Naive thymus-derived CD4-positive, alpha-beta T cell (primary cell): Measurements from ENCODE around the gene AXIN1. TPM values are rescaled to one million over a fixed set of nuclear protein-coding genes. Genes with fewer than 3 reads are reported as not detected.

Experiments
- ATAC-seq: fragments of 150-1000 bp; cut with Tn5 transposase; 2 replicates; pipeline ENCODE4 v1.10.0; 2021; ENCODE audit warnings: mild to moderate bottlenecking, moderate library complexity
- CTCF ChIA-PET: fragments of 350-600 bp; sonication (Branson Sonifier 250); formaldehyde crosslinking; loops from one replicate; lab custom pipeline; 2021; ENCODE audit warnings: antibody characterized with exemption; lab: Charles Lee
- POLR2A ChIA-PET: fragments of 350-600 bp; sonication (Branson Sonifier 250); formaldehyde crosslinking; loops from one replicate; lab custom pipeline; 2021; ENCODE audit warnings: antibody characterized with exemption, inconsistent platforms; lab: Charles Lee
- DNase-seq, 9 donors: peaks; one replicate each; pipeline versions ENCODE4 v3.0.0 to v3.0.0-alpha.2; 2020 to 2022; ENCODE audit warnings: mixed read lengths in 1 of 9
- H3K27ac ChIP-seq: one replicate; pipeline ENCODE4 v1.7.0; 2013; ENCODE audit warnings: mild to moderate bottlenecking, low read depth, low read length, moderate library complexity
- H3K27me3 ChIP-seq, 2 donors: one replicate each; pipeline ENCODE4 v1.7.0; 2013; ENCODE audit warnings: low read length in 2 of 2, mild to moderate bottlenecking in 2 of 2, moderate library complexity in 2 of 2; ENCODE audit not compliant: control insufficient read depth in 2 of 2, insufficient read depth in 2 of 2
- H3K36me3 ChIP-seq, 3 experiments: 1 replicate in 2 of 3; 2 replicates in 1 of 3; pipeline ENCODE4 v1.7.0; 2013; ENCODE audit warnings: low read length in 3 of 3, mild to moderate bottlenecking in 3 of 3, moderate library complexity in 1 of 3; ENCODE audit not compliant: insufficient read depth in 3 of 3, control insufficient read depth in 2 of 3
- H3K4me1 ChIP-seq, 2 donors: one replicate each; pipeline ENCODE4 v1.7.0; 2013; ENCODE audit warnings: low read length in 2 of 2, mild to moderate bottlenecking in 2 of 2, moderate library complexity in 1 of 2; ENCODE audit not compliant: control insufficient read depth in 2 of 2, insufficient read depth in 2 of 2
- H3K4me3 ChIP-seq: 2 replicates; pipeline ENCODE4 v1.7.0; 2013; ENCODE audit warnings: mild to moderate bottlenecking, low read length
- H3K9me3 ChIP-seq, 3 experiments: 1 replicate in 2 of 3; 2 replicates in 1 of 3; pipeline ENCODE4 v1.7.0; 2013; ENCODE audit warnings: low read length in 3 of 3; ENCODE audit not compliant: control insufficient read depth in 2 of 3
- H3K27ac Mint-ChIP-seq, 9 donors: one replicate each; pipeline ENCODE4 v1.8.0; 2020 to 2022; ENCODE audit warnings: mixed read lengths in 9 of 9, mild to moderate bottlenecking in 8 of 9, moderate library complexity in 5 of 9, inconsistent platforms in 2 of 9
- H3K27me3 Mint-ChIP-seq, 5 donors: one replicate each; pipeline ENCODE4 v1.8.0; 2021 to 2022; ENCODE audit warnings: mixed read lengths in 5 of 5, mild to moderate bottlenecking in 1 of 5
- H3K36me3 Mint-ChIP-seq, 5 donors: one replicate each; pipeline ENCODE4 v1.8.0; 2020 to 2022; ENCODE audit warnings: mixed read lengths in 5 of 5, mild to moderate bottlenecking in 3 of 5, inconsistent platforms in 1 of 5
- H3K4me1 Mint-ChIP-seq, 7 donors: one replicate each; pipeline ENCODE4 v1.8.0; 2020 to 2022; ENCODE audit warnings: mixed read lengths in 7 of 7, mild to moderate bottlenecking in 3 of 7, inconsistent platforms in 1 of 7
- H3K4me3 Mint-ChIP-seq, 10 donors: one replicate each; pipeline ENCODE4 v1.8.0; 2020 to 2022; ENCODE audit warnings: mild to moderate bottlenecking in 10 of 10, mixed read lengths in 10 of 10, moderate library complexity in 6 of 10, inconsistent platforms in 2 of 10
- H3K9me3 Mint-ChIP-seq, 11 donors: one replicate each; pipeline ENCODE4 v1.8.0; 2020 to 2022; ENCODE audit warnings: mixed read lengths in 11 of 11, mild to moderate bottlenecking in 4 of 11, inconsistent platforms in 1 of 11, moderate library complexity in 1 of 11
- intact Hi-C, 2 donors: fragments of 100-400 bp; cut with micrococcal nuclease; formaldehyde crosslinking; loops; one replicate each; pipeline ENCODE4 v1.15.1; 2023
- polyA plus RNA-seq, 2 donors: library from polyadenylated mRNA; unstranded; fragments of 300-500 nt; fragmentation: Illumina TruSeq; gene quantifications; one replicate each; pipeline ENCODE4 v1.2.3, GENCODE V29; 2021
- total RNA-seq, 6 experiments: library from RNA in 5 of 6; stranded (reverse) in 5 of 6; gene quantifications; 1 replicate in 5 of 6; 2 replicates in 1 of 6; pipeline ENCODE4 v1.2.3 and lab custom pipeline; 2021 to 2026

Gene AXIN1
- total and polyA plus RNA-seq, 7 experiments from 2014 or later: 1.2 to 45.9 (median 36.2) TPM

GRCh38 chr16:354291-354881 lies 1.9 kb upstream of the AXIN1 start:
- no peaks in the 10 kb centered on the region for H3K27me3 ChIP-seq
- Mint-ChIP-seq H3K4me1 (peaks cover 22 to 48% (median 33%) of the 10 kb centered on the region in 7 donors), H3K4me3 (peak overlapping the region; percentile 59 to 86 (median 76)), H3K27ac (peak overlapping the region in 7 of 9 donors; percentile 75 to 94 (median 91)), H3K27me3 (no peaks in the 10 kb centered on the region), H3K9me3 (no peaks in the 10 kb centered on the region), H3K36me3 (peaks cover 0 to 7% (median 4%) of the 10 kb centered on the region in 5 donors)
- H3K36me3 ChIP-seq: no peaks in the 10 kb centered on the region
- ATAC-seq: no peak
- peak overlapping the region; percentile 44 for H3K4me3 ChIP-seq
- CTCF ChIA-PET: no interaction called here
- peak overlapping the region; percentile 58 for H3K27ac ChIP-seq
- POLR2A ChIA-PET: interaction anchor here (0.5 to 1.7 kb wide), 9 partner anchors 15 to 257 kb away, joined by 3 to 10 read pairs (median 3); partner anchors contain the start of gene FAM234A
- H3K9me3 ChIP-seq: no peaks in the 10 kb centered on the region
- no peak for DNase-seq
- intact Hi-C loops: loop anchor here (5.0 to 10.0 kb wide), 2 partner anchors 47 to 50 kb away; partner anchors contain the start of gene DECR2 (in 1 of the 2)
- H3K4me1 ChIP-seq: peaks cover 43 to 52% of the 10 kb centered on the region in 2 donors

DNA sequence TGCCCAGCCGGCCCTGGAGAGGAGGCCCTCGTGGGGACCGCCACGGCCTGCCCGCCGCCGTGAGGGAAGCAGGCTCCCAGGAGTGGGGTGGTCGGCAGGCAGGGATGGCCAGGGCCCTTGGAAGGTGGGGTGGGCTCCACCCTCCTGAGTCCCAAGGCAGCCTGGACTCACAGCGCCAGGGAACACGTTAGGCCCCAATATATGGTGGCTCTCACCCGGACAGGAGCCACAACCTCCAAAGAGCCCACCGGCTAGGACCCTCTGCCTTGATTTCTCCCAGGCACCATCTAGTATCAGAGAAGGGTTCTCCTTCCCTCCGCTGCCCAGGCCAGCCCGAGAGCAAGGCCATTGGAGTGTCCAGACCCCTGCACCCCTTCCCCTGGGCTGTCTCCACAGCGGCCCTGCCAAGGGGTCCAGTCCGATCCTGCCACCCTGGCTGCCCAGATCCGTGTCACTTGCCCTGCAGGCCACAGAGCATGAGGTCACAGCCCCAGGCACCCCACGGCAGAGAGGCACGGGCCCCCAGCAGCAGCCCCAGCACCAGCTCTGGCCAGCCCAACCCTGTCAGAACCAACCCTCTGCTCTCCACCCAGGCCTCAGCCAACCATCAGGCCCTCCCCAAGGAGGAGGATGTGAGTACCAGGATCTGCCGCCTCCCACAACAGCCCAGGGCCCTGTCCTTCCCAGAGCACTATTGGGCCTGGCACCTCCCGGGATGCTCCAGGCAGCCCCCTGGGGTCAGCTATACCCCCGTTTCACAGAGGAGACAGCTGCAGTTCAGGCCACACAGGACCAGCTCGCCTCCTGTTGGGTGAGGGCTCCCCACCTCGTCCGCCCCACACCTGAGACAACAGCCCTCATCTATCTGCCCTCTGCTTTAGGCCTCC lies 1.1 kb upstream of the AXIN1 start:
- Histone ChIP-seq H3K36me3 (no peaks in the 10 kb centered on the region), H3K27ac (peak overlapping the region; percentile 58), H3K4me3 (peak overlapping the region; percentile 50), H3K4me1 (peaks cover 43 to 52% of the 10 kb centered on the region in 2 donors), H3K27me3 (no peaks in the 10 kb centered on the region), H3K9me3 (no peaks in the 10 kb centered on the region)
- Mint-ChIP-seq H3K27ac (peak overlapping the region in 8 of 9 donors; percentile 46 to 94 (median 86)), H3K4me3 (peak overlapping the region; percentile 59 to 86 (median 76)), H3K27me3 (no peaks in the 10 kb centered on the region), H3K4me1 (peaks cover 24 to 52% (median 36%) of the 10 kb centered on the region in 7 donors), H3K36me3 (peaks cover 0 to 11% (median 4%) of the 10 kb centered on the region in 5 donors), H3K9me3 (no peaks in the 10 kb centered on the region)
- no peak for ATAC-seq
- POLR2A ChIA-PET: interaction anchor here (0.8 to 3.2 kb wide), 6 partner anchors 26 to 126 kb away, joined by 3 to 13 read pairs (median 8); no protein-coding TSS in a partner anchor
- intact Hi-C loops: loop anchor here (1.0 to 10.0 kb wide), 9 partner anchors 9 to 307 kb away; partner anchors contain the start of genes DECR2 (in 2 of the 2), FAM234A (in 1 of the 2), HBQ1 (in 1 of the 2) and MRPL28 (in 1 of the 2)
- CTCF ChIA-PET: interaction anchor here (0.5 kb wide), 1 partner anchor 25 kb away, joined by 3 read pairs; no protein-coding TSS in a partner anchor
- DNase-seq: peak in 1 of 9 donors; percentile 28

- intact Hi-C loops: loop anchor here (1.0 to 10.0 kb wide), 11 partner anchors 18 to 309 kb away; partner anchors contain the start of genes FAM234A (in 2 of the 2), LUC7L (in 2 of the 2), DECR2 (in 1 of the 2) and HBQ1 (in 1 of the 2)
- Histone ChIP-seq H3K36me3 (peaks cover 0 to 7% (median 0%) of the 10 kb centered on the region in 3 experiments), H3K27me3 (no peaks in the 10 kb centered on the region), H3K27ac (peak overlapping the region; percentile 75), H3K4me1 (peaks cover 43 to 66% of the 10 kb centered on the region in 2 donors), H3K9me3 (no peaks in the 10 kb centered on the region), H3K4me3 (peak overlapping the region; percentile 57)
- Mint-ChIP-seq H3K27ac (peak overlapping the region; percentile 68 to 97 (median 94)), H3K36me3 (peaks cover 0 to 18% (median 4%) of the 10 kb centered on the region in 5 donors), H3K4me1 (peaks cover 33 to 65% (median 52%) of the 10 kb centered on the region in 7 donors), H3K9me3 (no peaks in the 10 kb centered on the region), H3K4me3 (peak overlapping the region; percentile 80 to 97 (median 93)), H3K27me3 (no peaks in the 10 kb centered on the region)
- DNase-seq: peak in 1 of 9 donors; percentile 45
- ChIA-PET POLR2A (interaction anchor here (0.9 to 3.2 kb wide), 7 partner anchors 9 to 124 kb away, joined by 3 to 13 read pairs (median 5); partner anchors contain the start of gene FAM234A), CTCF (interaction anchor here (1.0 to 1.3 kb wide), 3 partner anchors 42 to 117 kb away, joined by 4 read pairs; no protein-coding TSS in a partner anchor)
- ATAC-seq: peak; percentile 10
Measured at GRCh38 chr16:351804-352520, 561 bp downstream of the AXIN1 start.

- H3K9me3 Mint-ChIP-seq: no peaks in the 10 kb centered on the region
- POLR2A ChIA-PET: interaction anchor here (0.8 to 3.2 kb wide), 5 partner anchors 12 to 244 kb away, joined by 3 to 11 read pairs (median 3); no protein-coding TSS in a partner anchor
- CTCF ChIA-PET: interaction anchor here (2.7 kb wide), 1 partner anchor 114 kb away, joined by 7 read pairs; no protein-coding TSS in a partner anchor
- intact Hi-C loops: loop anchor here (5.0 to 10.0 kb wide), 2 partner anchors 43 to 55 kb away; partner anchors contain the start of gene DECR2 (in 1 of the 2)
- Histone ChIP-seq H3K4me3 (no peak overlapping the region), H3K27me3 (no peaks in the 10 kb centered on the region), H3K4me1 (peaks cover 49% of the 10 kb centered on the region in 2 donors), H3K27ac (no peak overlapping the region), H3K36me3 (peaks cover 0 to 25% (median 0%) of the 10 kb centered on the region in 3 experiments), H3K9me3 (no peaks in the 10 kb centered on the region)
- H3K27ac Mint-ChIP-seq: peak overlapping the region in 3 of 9 donors; percentile 31 to 89 (median 55)
- no peak for ATAC-seq
- DNase-seq: no peak
- H3K27me3 Mint-ChIP-seq: no peaks in the 10 kb centered on the region
- peak overlapping the region; percentile 19 to 93 (median 50) for H3K4me3 Mint-ChIP-seq
- H3K36me3 Mint-ChIP-seq: peaks cover 0 to 30% (median 4%) of the 10 kb centered on the region in 5 donors
- peaks cover 39 to 75% (median 65%) of the 10 kb centered on the region in 7 donors for H3K4me1 Mint-ChIP-seq
Measured at GRCh38 chr16:350203-350602, 2.3 kb downstream of the AXIN1 start.

DNA sequence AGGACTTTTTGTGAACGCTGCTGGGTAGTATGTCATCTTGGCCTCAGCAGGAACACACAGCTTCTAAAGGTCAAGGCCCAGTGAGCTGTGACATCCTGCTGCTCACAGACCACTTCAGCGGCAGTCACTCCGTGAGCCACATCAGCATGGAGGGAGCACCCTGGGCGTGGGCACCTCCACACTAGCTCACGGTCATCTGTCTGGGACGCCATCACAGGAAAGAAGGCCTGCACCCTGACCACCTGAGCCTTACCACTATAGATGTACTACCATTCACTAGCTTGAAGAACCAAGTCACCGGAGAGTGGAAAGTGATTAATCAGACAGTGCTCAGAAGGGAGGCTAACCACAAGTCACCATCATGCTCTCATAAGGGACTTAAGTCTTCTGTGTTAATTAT lies 3.3 kb downstream of the AXIN1 start:
- no peaks in the 10 kb centered on the region for H3K9me3 ChIP-seq
- CTCF ChIA-PET: interaction anchor here (1.5 to 2.7 kb wide), 2 partner anchors 13 to 113 kb away, joined by 3 to 7 read pairs; no protein-coding TSS in a partner anchor
- Mint-ChIP-seq H3K36me3 (peaks cover 2 to 38% (median 5%) of the 10 kb centered on the region in 5 donors), H3K27ac (peak overlapping the region in 3 of 9 donors; percentile 46 to 63 (median 48)), H3K4me1 (peaks cover 37 to 75% (median 67%) of the 10 kb centered on the region in 7 donors), H3K9me3 (no peaks in the 10 kb centered on the region), H3K4me3 (peak overlapping the region in 5 of 10 donors; percentile 17 to 93 (median 53)), H3K27me3 (no peaks in the 10 kb centered on the region)
- intact Hi-C loops: no loop called here
- no peak for ATAC-seq
- no peaks in the 10 kb centered on the region for H3K27me3 ChIP-seq
- H3K4me1 ChIP-seq: peaks cover 40 to 46% of the 10 kb centered on the region in 2 donors
- H3K27ac ChIP-seq: no peak overlapping the region
- no peak overlapping the region for H3K4me3 ChIP-seq
- H3K36me3 ChIP-seq: peaks cover 0 to 34% (median 0%) of the 10 kb centered on the region in 3 experiments
- POLR2A ChIA-PET: interaction anchor here (0.7 to 1.2 kb wide), 5 partner anchors 15 to 243 kb away, joined by 3 to 10 read pairs (median 3); no protein-coding TSS in a partner anchor
- no peak for DNase-seq
